GM18517 (cell line): ENCODE results near the gene TIMMDC1.
"Not testable (repeated sequence)": the region's sequence is repeated elsewhere in the genome, so short reads cannot be mapped to it uniquely, and the experiment has no call there.

ENCODE experiments used
- ATAC-seq: cut with Tn5 transposase; IDR thresholded peaks from one replicate; pipeline ENCODE4 v1.9.1; 2021; ENCODE audit warnings: mild to moderate bottlenecking, moderate library complexity; ENCODE audit not compliant: unreplicated experiment

TIMMDC1 gene

GRCh38 chr3:119508172-119508845, 10.0 kb downstream of the TIMMDC1 start:
- no peak for ATAC-seq

- no peak for ATAC-seq
Observed at GRCh38 chr3:119510690-119511089, 12.3 kb downstream of the TIMMDC1 start.

GRCh38 chr3:119514637-119515036, 16.3 kb downstream of the TIMMDC1 start:
- ATAC-seq = no peak

- no peak for ATAC-seq
Observed at GRCh38 chr3:119517112-119517511, 18.8 kb downstream of the TIMMDC1 start.

GRCh38 chr3:119518026-119518425, 19.7 kb downstream of the TIMMDC1 start:
- no peak for ATAC-seq

GRCh38 chr3:119524931-119525662, 26.8 kb downstream of the TIMMDC1 start:
- ATAC-seq = no peak

GRCh38 chr3:119527714-119528113, 29.4 kb downstream of the TIMMDC1 start:
- ATAC-seq = no peak

GRCh38 chr3:119529883-119530282, 31.5 kb downstream of the TIMMDC1 start:
- no peak for ATAC-seq

GRCh38 chr3:119530456-119530855, 32.1 kb downstream of the TIMMDC1 start:
- no peak for ATAC-seq

GRCh38 chr3:119531151-119531550, 32.8 kb downstream of the TIMMDC1 start:
- ATAC-seq = no peak

- ATAC-seq = no peak
Observed at GRCh38 chr3:119534296-119534695, 35.9 kb downstream of the TIMMDC1 start.

GRCh38 chr3:119536757-119537156, 38.4 kb downstream of the TIMMDC1 start:
- ATAC-seq = no peak

- no peak for ATAC-seq
Observed at GRCh38 chr3:119538772-119539171, 40.4 kb downstream of the TIMMDC1 start.

- ATAC-seq = no peak
Observed at GRCh38 chr3:119541547-119541946, 43.2 kb downstream of the TIMMDC1 start.

- ATAC-seq = no peak
Observed at GRCh38 chr3:119542168-119542767, 43.9 kb downstream of the TIMMDC1 start.

- ATAC-seq = no peak
Observed at GRCh38 chr3:119543147-119543546, 44.8 kb downstream of the TIMMDC1 start.

GRCh38 chr3:119547227-119547626, 48.9 kb downstream of the TIMMDC1 start:
- no peak for ATAC-seq

GRCh38 chr3:119548341-119548740, 50.0 kb downstream of the TIMMDC1 start:
- no peak for ATAC-seq

- peak; percentile 42 for ATAC-seq
Observed at GRCh38 chr3:119550192-119550910, 52.0 kb downstream of the TIMMDC1 start.

- ATAC-seq = no peak
Observed at GRCh38 chr3:119551598-119551997, 53.3 kb downstream of the TIMMDC1 start.

GRCh38 chr3:119552928-119553327, 54.6 kb downstream of the TIMMDC1 start:
- ATAC-seq = not testable (repeated sequence)
